HG02981 (cell line): ENCODE measurements around the gene JAK3.

Source experiments
- ATAC-seq: cut with Tn5 transposase; IDR thresholded peaks from one replicate; pipeline ENCODE4 v1.9.1; 2021; ENCODE audit warnings: mild to moderate bottlenecking, moderate library complexity; ENCODE audit not compliant: unreplicated experiment

The JAK3 gene

GRCh38 chr19:17866312-17866963, 18.7 kb upstream of the JAK3 start:
- ATAC-seq = no peak

- no peak for ATAC-seq
Observed at GRCh38 chr19:17865364-17866311, 17.9 kb upstream of the JAK3 start.

- no peak for ATAC-seq
Observed at GRCh38 chr19:17863520-17864182, 15.9 kb upstream of the JAK3 start.

DNA sequence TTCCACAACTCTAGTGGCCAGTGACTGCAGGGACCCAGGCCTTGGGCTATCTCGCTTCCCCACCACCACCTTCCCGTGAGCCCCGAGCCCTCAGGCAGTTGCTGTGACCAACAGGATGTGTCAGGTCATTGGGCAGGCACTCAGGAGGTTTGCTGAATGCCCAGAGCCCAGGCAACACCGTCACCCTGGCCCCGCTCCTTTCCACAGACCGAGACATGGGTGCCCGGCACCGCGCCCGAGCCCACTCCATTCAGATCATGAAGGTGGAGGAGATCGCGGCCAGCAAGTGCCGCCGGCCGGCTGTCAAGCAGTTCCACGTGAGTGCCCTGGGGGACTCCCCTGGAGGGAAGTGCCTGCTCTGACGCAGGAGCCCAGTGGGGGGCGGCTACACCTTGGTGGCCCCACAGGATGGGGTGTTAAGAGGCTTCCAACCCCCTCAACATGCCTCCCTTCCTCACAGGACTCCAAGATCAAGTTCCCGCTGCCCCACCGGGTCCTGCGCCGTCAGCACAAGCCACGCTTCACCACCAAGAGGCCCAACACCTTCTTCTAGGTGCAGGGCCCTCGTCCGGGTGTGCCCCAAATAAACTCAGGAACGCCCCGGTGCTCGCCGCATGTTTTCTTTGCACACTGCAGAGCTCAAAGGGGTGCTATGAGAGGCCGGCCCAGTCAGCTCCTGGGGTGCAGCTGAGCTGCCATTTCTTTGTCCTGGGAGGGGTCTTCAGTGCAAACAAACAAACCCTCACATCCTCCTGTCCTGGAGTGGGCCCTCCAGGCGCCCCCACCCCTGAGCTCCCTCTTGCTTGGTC, 15.1 kb upstream of the JAK3 start:
- no peak for ATAC-seq

DNA sequence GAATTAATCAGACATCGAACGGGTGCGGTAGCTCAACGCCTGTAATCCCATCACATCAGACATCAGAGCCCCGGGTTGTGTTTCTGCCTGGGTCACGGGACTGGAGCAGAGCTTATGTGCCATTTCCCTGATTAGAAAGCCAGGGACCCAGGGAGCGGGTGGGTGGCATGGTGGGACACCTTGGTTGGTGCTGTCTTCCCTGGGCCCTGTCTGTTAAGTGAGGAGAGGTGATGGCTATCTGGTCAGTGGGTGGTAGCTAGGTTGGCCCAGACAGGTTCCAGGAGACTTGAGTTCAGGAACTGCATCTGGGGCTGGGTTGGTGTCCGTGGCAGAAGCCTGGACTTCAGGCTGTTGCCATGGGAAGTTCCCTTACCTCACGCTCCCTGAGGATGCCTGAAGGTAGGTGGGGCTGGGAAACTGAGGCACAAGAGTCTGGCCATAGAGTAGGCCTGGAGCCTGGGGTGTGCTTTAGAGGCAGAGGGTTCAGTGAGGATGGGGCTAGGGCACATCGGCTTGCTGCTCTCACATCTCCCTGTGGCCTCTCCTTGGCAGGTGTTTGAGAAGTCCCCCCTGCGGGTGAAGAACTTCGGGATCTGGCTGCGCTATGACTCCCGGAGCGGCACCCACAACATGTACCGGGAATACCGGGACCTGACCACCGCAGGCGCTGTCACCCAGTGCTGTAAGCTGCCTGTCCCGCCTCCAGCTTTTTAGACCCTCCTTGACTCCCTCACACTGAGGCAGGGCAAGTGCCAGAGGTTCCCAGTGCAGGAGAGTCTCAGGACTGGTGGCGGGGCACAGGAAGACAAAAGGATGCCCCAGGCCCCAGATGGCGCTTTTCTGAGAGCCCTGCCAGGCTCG, 14.0 kb upstream of the JAK3 start:
- ATAC-seq = no peak

GRCh38 chr19:17860993-17861360, 13.2 kb upstream of the JAK3 start:
- ATAC-seq = no peak

DNA sequence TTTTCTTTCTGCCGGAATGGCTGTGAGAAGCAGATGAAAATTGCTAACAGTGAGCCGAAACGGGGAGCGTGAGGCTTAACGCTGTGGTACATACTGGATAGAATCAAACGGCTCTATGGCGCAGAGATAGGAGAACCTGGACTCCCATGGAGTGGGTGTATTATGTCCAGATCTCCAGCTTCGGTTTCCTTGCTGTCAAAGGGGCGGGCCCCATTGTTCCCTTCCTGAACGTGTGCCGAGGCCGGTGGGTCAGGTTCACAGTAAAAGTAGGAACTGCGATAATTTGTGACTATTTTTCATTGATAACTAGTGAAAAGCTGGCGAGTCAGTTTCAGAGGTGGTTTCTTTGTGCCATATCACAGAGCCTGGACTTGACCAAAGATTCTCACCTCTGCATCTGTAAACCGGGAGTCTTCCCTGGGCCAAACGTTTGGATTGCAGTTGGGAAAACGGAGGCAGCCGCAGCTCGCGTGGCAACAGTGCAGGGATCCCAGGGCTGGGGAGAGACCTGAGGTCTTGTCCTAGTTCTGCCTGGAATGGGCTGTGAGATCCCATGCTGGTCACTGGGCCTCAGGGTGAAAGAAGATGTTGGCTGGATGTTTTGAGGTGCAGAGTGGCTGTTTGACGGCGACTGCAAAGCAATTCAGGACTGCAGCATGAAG, 12.7 kb upstream of the JAK3 start:
- no peak for ATAC-seq

DNA sequence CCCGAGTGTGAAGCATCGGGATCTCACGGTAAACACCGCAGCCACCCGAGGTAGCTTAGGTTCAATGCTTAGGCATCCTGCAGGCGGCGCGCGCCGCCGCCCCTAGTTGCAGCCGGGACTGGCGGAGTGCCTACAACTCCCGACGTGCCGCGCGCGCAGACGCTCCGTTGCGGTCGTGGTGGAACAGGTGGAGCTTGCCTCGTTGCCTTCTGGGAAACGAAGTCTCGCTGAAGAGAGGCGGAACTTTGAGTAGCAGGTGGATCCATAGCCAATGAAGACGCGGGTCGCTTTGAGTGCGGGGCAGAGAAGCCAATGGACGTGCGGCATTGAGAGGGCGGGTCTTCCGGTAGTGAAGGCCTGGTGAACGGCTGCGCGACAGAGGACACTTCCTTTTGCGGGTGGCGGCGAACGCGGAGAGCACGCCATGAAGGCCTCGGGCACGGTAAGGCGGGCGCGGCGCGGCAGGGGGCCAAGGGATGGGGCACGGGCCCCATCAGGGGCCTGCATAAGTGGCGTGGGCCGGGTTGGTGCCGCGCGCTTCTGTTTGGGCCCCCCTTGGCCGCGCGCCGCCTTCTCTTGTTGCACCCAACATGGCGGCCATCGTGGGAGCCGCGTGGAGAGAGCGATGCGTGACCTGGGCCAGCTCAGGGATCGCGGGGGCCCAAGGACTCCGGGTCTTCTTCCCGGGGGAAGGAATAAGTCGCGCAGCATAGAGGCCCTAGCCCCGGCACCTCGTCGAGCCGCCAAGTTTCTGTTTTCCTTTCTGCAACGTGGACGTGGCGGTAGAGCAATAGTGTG, 11.9 kb upstream of the JAK3 start, which contains the start of gene RPL18A:
TSS of gene RPL18A (plus strand) at position 378 of the 798 bp plus-strand sequence. CDS start at position 425, 47 bp downstream.
- peak; percentile 93 for ATAC-seq

GRCh38 chr19:17855280-17856152, 7.7 kb upstream of the JAK3 start:
- no peak for ATAC-seq

- no peak for ATAC-seq
Observed at GRCh38 chr19:17854061-17854460, 6.3 kb upstream of the JAK3 start.

GRCh38 chr19:17848595-17849292, 962 bp upstream of the JAK3 start:
- ATAC-seq = no peak

GRCh38 chr19:17846146-17846545, 1.6 kb downstream of the JAK3 start:
- ATAC-seq = no peak

GRCh38 chr19:17843908-17844490, 3.8 kb downstream of the JAK3 start:
- ATAC-seq = no peak

- no peak for ATAC-seq
Observed at GRCh38 chr19:17843292-17843827, 4.4 kb downstream of the JAK3 start.

DNA sequence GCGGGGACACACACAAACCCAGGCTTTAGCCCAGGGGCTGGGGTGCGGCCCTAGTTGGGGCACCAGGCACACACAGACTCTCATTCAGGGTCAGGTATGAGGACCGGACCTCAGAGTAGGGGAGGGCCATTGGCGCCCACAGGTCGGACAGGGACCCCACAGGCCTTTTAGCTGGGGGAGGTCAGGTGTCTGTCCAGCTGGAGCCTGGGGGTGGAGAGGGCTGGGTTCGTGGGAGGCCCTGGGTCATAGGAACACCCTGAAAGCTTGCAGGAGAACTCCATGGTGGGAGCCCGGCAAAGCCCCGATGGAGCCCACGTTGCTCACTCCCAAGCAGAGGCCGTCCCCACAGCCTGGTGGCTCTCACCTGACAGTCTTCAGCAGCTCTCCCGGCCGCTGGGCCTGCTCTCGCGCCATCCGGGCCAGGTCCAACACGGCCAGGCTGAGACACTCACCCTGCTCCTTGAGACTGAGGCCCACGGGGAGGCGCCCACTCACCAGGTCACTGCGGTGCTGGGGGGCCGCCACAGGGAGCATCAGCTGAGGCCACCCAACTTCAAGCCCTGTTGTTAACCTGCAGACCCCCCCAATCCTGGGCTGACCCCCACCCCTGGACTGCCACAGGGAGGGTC, 5.0 kb downstream of the JAK3 start:
- ATAC-seq = no peak
